Upper lobe of left lung (tissue), 6 donors: ENCODE data around the gene RASSF3. TPM values are rescaled to one million over a fixed set of nuclear protein-coding genes. Genes with fewer than 3 reads are reported as not detected.
"Not testable (repeated sequence)": the region's sequence is repeated elsewhere in the genome, so short reads cannot be mapped to it uniquely, and the experiment has no call there.

Experiments
- ATAC-seq, 2 donors: fragments of 200-7000 bp; cut with Tn5 transposase; one replicate each; pipeline ENCODE4 v1.9.1; 2022; ENCODE audit warnings: mild to moderate bottlenecking in 2 of 2, moderate library complexity in 2 of 2; ENCODE audit not compliant: low FRiP score in 2 of 2
- DNase-seq, 2 donors: peaks; one replicate each; pipeline ENCODE4 v3.0.0-alpha.2; 2019 to 2020
- H3K27ac ChIP-seq, 4 donors: fragments of 200-600 bp; sonication (generic); one replicate each; pipeline ENCODE4 v1.5.1; 2016 to 2019
- H3K27me3 ChIP-seq, 4 donors: fragments of 200-600 bp; sonication (generic); one replicate each; pipeline ENCODE4 v1.5.1; 2017 to 2019
- H3K36me3 ChIP-seq, 4 donors: fragments of 200-600 bp; sonication (generic); one replicate each; pipeline ENCODE4 v1.5.1; 2016 to 2019
- H3K4me1 ChIP-seq, 4 donors: fragments of 200-600 bp; sonication (generic); one replicate each; pipeline ENCODE4 v1.5.1; 2018 to 2019
- H3K4me3 ChIP-seq, 4 donors: fragments of 200-600 bp; sonication (generic); one replicate each; pipeline ENCODE4 v1.5.1; 2017 to 2019; ENCODE audit warnings: mild to moderate bottlenecking in 2 of 4, moderate library complexity in 1 of 4
- H3K9me3 ChIP-seq, 4 donors: fragments of 200-600 bp; sonication (generic); one replicate each; pipeline ENCODE4 v1.5.1; 2018 to 2019
- CTCF ChIP-seq, 6 experiments: fragments of 450-650 bp in 4 of 6; fragments of 200-600 bp in 2 of 6; sonication (generic) in 2 of 6; IDR thresholded peaks; one replicate each; pipeline ENCODE4 v1.5.1; 2016 to 2019; ENCODE audit warnings: antibody characterized with exemption in 6 of 6
- EP300 ChIP-seq, 4 donors: sonication (generic); formaldehyde crosslinking; IDR thresholded peaks; one replicate each; pipeline ENCODE4 v1.5.1; 2017; ENCODE audit warnings: antibody characterized with exemption in 4 of 4, control low read depth in 2 of 4
- POLR2A ChIP-seq, 4 donors: fragments of 450-650 bp; IDR thresholded peaks; one replicate each; pipeline ENCODE4 v1.5.1; 2016 to 2017; ENCODE audit warnings: antibody characterized with exemption in 4 of 4, mild to moderate bottlenecking in 2 of 4
- POLR2AphosphoS5 ChIP-seq, 2 donors: sonication (generic); formaldehyde crosslinking; IDR thresholded peaks; one replicate each; pipeline ENCODE4 v1.5.1; 2017; ENCODE audit warnings: antibody characterized with exemption in 2 of 2
- WGBS, 2 donors: methylation state at CpG; one replicate each; pipeline ENCODE4 v1.1.5; 2017 to 2018; 5-methylcytosine and 5-hydroxymethylcytosine counted together
- total RNA-seq, 6 donors: library from RNA; depleted of rRNA in 4 of 6; stranded (reverse); fragments of >200 nt in 4 of 6; gene quantifications; one replicate each; pipeline versions ENCODE4 v1.1.0 to v1.2.1, GENCODE V29; 2016 to 2021
- donor health status: DM: no; HTN: no; CAD: no; lungs with moderate emphysema.
- donor health status: DM: no; HTN: yes; CAD: no; lungs with severe emphysema.

RASSF3 gene
- total RNA-seq, 6 donors from 2014 or later = 25.0 to 104 (median 46.0) TPM

- Histone ChIP-seq H3K4me1 (peaks cover 5 to 27% (median 17%) of the 10 kb centered on the region in 4 donors), H3K9me3 (no peaks in the 10 kb centered on the region), H3K36me3 (peaks cover 4 to 54% (median 18%) of the 10 kb centered on the region in 4 donors), H3K4me3 (no peak overlapping the region), H3K27ac (no peak overlapping the region), H3K27me3 (no peaks in the 10 kb centered on the region)
- WGBS, 2 donors = 92 to 94% methylated on average over 7 of the region's 7 CpGs
- TF ChIP-seq EP300 (IDR thresholded peaks at IDR 0.05) (no peak), POLR2AphosphoS5 (IDR thresholded peaks at IDR 0.05) (no peak), POLR2A (IDR thresholded peaks at IDR 0.05) (no peak), CTCF (IDR thresholded peaks at IDR 0.05) (no peak)
- no peak for DNase-seq
- no peak for ATAC-seq
These were observed 78.4 kb downstream of the RASSF3 start for GRCh38 chr12:64688715-64689114.

- DNase-seq, H3K27me3 ChIP-seq, H3K27ac ChIP-seq, H3K9me3 ChIP-seq, H3K4me3 ChIP-seq, ATAC-seq: not testable (repeated sequence)
- peaks cover 4 to 62% (median 21%) of the 10 kb centered on the region in 4 donors for H3K36me3 ChIP-seq
- WGBS, 2 donors = 97% methylated on average over 6 of the region's 6 CpGs
- H3K4me1 ChIP-seq = peaks cover 7 to 23% (median 15%) of the 10 kb centered on the region in 4 donors
These were observed 79.9 kb downstream of the RASSF3 start for GRCh38 chr12:64690236-64690635.

DNA sequence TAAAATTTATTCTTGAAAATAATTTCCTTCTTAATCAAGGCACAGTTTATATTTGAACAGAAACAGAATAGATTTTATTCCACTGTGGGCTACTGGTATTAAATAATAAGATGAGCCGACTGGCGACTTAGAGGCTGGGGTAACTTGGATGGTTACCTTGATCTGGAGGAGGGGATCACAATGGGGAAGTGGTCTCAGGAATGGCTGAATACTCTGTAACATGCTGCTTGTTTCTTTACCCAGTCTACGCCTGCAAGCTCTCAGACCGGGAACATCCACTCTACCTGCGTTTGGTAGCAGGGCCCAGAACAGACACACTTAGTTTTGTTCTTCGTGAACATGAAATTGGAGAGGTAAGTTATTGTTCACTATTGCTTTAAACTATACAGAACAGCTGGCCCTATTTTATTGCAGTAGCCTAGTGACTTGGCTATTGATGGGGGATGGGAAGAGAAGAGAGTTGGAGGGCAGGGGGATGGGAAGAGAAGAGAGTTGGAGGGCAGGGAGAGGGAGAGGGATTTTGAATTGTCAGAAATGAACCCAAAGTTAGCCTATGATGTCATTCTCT is 81.0 kb downstream of the RASSF3 start:
- DNase-seq (no peak), ATAC-seq (no peak)
- Histone ChIP-seq H3K4me1 (peaks cover 16 to 26% (median 19%) of the 10 kb centered on the region in 4 donors), H3K27me3 (no peaks in the 10 kb centered on the region), H3K27ac (no peak overlapping the region), H3K9me3 (no peaks in the 10 kb centered on the region), H3K4me3 (no peak overlapping the region), H3K36me3 (peaks cover 0 to 62% (median 14%) of the 10 kb centered on the region in 4 donors)
- TF ChIP-seq POLR2AphosphoS5 (IDR thresholded peaks at IDR 0.05) = no peak
- no peak for TF ChIP-seq EP300 (IDR thresholded peaks at IDR 0.05)
- TF ChIP-seq CTCF (IDR thresholded peaks at IDR 0.05) = no peak
- TF ChIP-seq POLR2A (IDR thresholded peaks at IDR 0.05) = no peak
- WGBS, 2 donors = 89 to 91% methylated on average over 6 of the region's 6 CpGs

GRCh38 chr12:64691795-64692583 is 81.7 kb downstream of the RASSF3 start:
- Histone ChIP-seq H3K4me1 (peaks cover 21 to 31% (median 22%) of the 10 kb centered on the region in 4 donors), H3K27ac (peak overlapping the region in 1 of 4 donors; percentile 37), H3K36me3 (peaks cover 0 to 59% (median 12%) of the 10 kb centered on the region in 4 donors), H3K4me3 (no peak overlapping the region), H3K27me3 (no peaks in the 10 kb centered on the region), H3K9me3 (no peaks in the 10 kb centered on the region)
- 48 to 65% methylated on average over 2 of the region's 2 CpGs for WGBS, 2 donors
- ATAC-seq (no peak), DNase-seq (no peak)
- no peak for TF ChIP-seq POLR2AphosphoS5 (IDR thresholded peaks at IDR 0.05)
- no peak for TF ChIP-seq EP300 (IDR thresholded peaks at IDR 0.05)
- TF ChIP-seq POLR2A (IDR thresholded peaks at IDR 0.05) = no peak
- TF ChIP-seq CTCF (IDR thresholded peaks at IDR 0.05) = no peak

- H3K4me3 ChIP-seq = no peak overlapping the region
- no peak overlapping the region for H3K27ac ChIP-seq
- no peak for ATAC-seq
- TF ChIP-seq POLR2A (IDR thresholded peaks at IDR 0.05) (no peak), POLR2AphosphoS5 (IDR thresholded peaks at IDR 0.05) (no peak), CTCF (IDR thresholded peaks at IDR 0.05) (no peak), EP300 (IDR thresholded peaks at IDR 0.05) (no peak)
- H3K4me1 ChIP-seq = peaks cover 15 to 29% (median 25%) of the 10 kb centered on the region in 4 donors
- peaks cover 0 to 49% (median 7%) of the 10 kb centered on the region in 4 donors for H3K36me3 ChIP-seq
- H3K9me3 ChIP-seq = no peaks in the 10 kb centered on the region
- H3K27me3 ChIP-seq = no peaks in the 10 kb centered on the region
- no peak for DNase-seq
- WGBS, 2 donors = 88 to 89% methylated on average over 18 of the region's 18 CpGs
These were observed 84.1 kb downstream of the RASSF3 start for GRCh38 chr12:64694130-64695040.
